Subcutaneous abdominal adipose tissue (tissue), 5 donors: ENCODE results near the gene FBXL3.

Source experiments
- H3K27ac ChIP-seq: one replicate; pipeline ENCODE4 v1.7.0; 2013; ENCODE audit warnings: low read depth, mild to moderate bottlenecking, inconsistent platforms, low read length, moderate library complexity
- H3K27me3 ChIP-seq, 5 donors: one replicate each; pipeline ENCODE4 v1.7.0; 2013; ENCODE audit warnings: low read length in 5 of 5, inconsistent platforms in 1 of 5; ENCODE audit not compliant: control insufficient read depth in 5 of 5, insufficient read depth in 4 of 5
- H3K36me3 ChIP-seq, 5 donors: one replicate each; pipeline ENCODE4 v1.7.0; 2013; ENCODE audit warnings: low read length in 5 of 5; ENCODE audit not compliant: control insufficient read depth in 5 of 5, insufficient read depth in 5 of 5
- H3K4me1 ChIP-seq, 5 donors: one replicate each; pipeline ENCODE4 v1.7.0; 2013; ENCODE audit warnings: low read length in 5 of 5, mild to moderate bottlenecking in 3 of 5, moderate library complexity in 1 of 5; ENCODE audit not compliant: control insufficient read depth in 5 of 5, insufficient read depth in 5 of 5
- H3K4me3 ChIP-seq, 5 donors: one replicate each; pipeline ENCODE4 v1.7.0; 2013; ENCODE audit warnings: low read length in 5 of 5, low read depth in 1 of 5
- H3K9ac ChIP-seq, 5 donors: one replicate each; pipeline ENCODE4 v1.7.0; 2013; ENCODE audit warnings: low read length in 5 of 5, mild to moderate bottlenecking in 4 of 5, moderate library complexity in 3 of 5
- H3K9me3 ChIP-seq, 5 donors: one replicate each; pipeline ENCODE4 v1.7.0; 2013; ENCODE audit warnings: low read length in 5 of 5; ENCODE audit not compliant: control insufficient read depth in 5 of 5
- donor health status: healthy.
- donor health status: healthy.
- donor health status: healthy.
- donor health status: healthy.
- donor health status: healthy.

FBXL3 gene

GRCh38 chr13:77048681-77049080 lies 21.7 kb upstream of the FBXL3 start:
- Histone ChIP-seq H3K4me3 (no peak overlapping the region), H3K36me3 (peaks cover 31 to 83% (median 55%) of the 10 kb centered on the region in 5 donors), H3K9me3 (no peaks in the 10 kb centered on the region), H3K4me1 (peaks cover 0 to 10% (median 5%) of the 10 kb centered on the region in 5 donors), H3K27ac (peak overlapping the region; percentile 7), H3K9ac (no peak overlapping the region), H3K27me3 (no peaks in the 10 kb centered on the region)

GRCh38 chr13:77047649-77048343 lies 20.8 kb upstream of the FBXL3 start:
- H3K9ac ChIP-seq: no peak overlapping the region
- peaks cover 24 to 78% (median 51%) of the 10 kb centered on the region in 5 donors for H3K36me3 ChIP-seq
- no peak overlapping the region for H3K27ac ChIP-seq
- peaks cover 0 to 10% (median 5%) of the 10 kb centered on the region in 5 donors for H3K4me1 ChIP-seq
- H3K9me3 ChIP-seq: no peaks in the 10 kb centered on the region
- H3K4me3 ChIP-seq: no peak overlapping the region
- H3K27me3 ChIP-seq: no peaks in the 10 kb centered on the region

- no peaks in the 10 kb centered on the region for H3K27me3 ChIP-seq
- H3K9ac ChIP-seq: no peak overlapping the region
- no peaks in the 10 kb centered on the region for H3K9me3 ChIP-seq
- peaks cover 10 to 32% (median 22%) of the 10 kb centered on the region in 5 donors for H3K36me3 ChIP-seq
- H3K4me1 ChIP-seq: no peaks in the 10 kb centered on the region
- no peak overlapping the region for H3K4me3 ChIP-seq
- H3K27ac ChIP-seq: no peak overlapping the region
These were observed 15.7 kb upstream of the FBXL3 start for GRCh38 chr13:77042566-77043177.

GRCh38 chr13:77040835-77041234 lies 13.9 kb upstream of the FBXL3 start:
- H3K36me3 ChIP-seq: peaks cover 8 to 19% (median 11%) of the 10 kb centered on the region in 5 donors
- H3K4me1 ChIP-seq: no peaks in the 10 kb centered on the region
- H3K4me3 ChIP-seq: no peak overlapping the region
- H3K27ac ChIP-seq: no peak overlapping the region
- no peaks in the 10 kb centered on the region for H3K27me3 ChIP-seq
- no peaks in the 10 kb centered on the region for H3K9me3 ChIP-seq
- no peak overlapping the region for H3K9ac ChIP-seq

GRCh38 chr13:77040076-77040475 lies 13.1 kb upstream of the FBXL3 start:
- Histone ChIP-seq H3K27ac (no peak overlapping the region), H3K4me3 (no peak overlapping the region), H3K9me3 (no peaks in the 10 kb centered on the region), H3K36me3 (peaks cover 6 to 16% (median 8%) of the 10 kb centered on the region in 5 donors), H3K27me3 (no peaks in the 10 kb centered on the region), H3K4me1 (no peaks in the 10 kb centered on the region), H3K9ac (no peak overlapping the region)

- H3K4me3 ChIP-seq: no peak overlapping the region
- H3K27ac ChIP-seq: no peak overlapping the region
- no peaks in the 10 kb centered on the region for H3K9me3 ChIP-seq
These were observed 12.0 kb upstream of the FBXL3 start for GRCh38 chr13:77038907-77039480.

GRCh38 chr13:77036279-77036678 lies 9.3 kb upstream of the FBXL3 start:
- no peak overlapping the region for H3K9ac ChIP-seq
- no peak overlapping the region for H3K27ac ChIP-seq
- no peak overlapping the region for H3K4me3 ChIP-seq
- no peaks in the 10 kb centered on the region for H3K27me3 ChIP-seq
- H3K36me3 ChIP-seq: no peaks in the 10 kb centered on the region
- peaks cover 0 to 2% (median 0%) of the 10 kb centered on the region in 5 donors for H3K4me1 ChIP-seq
- H3K9me3 ChIP-seq: no peaks in the 10 kb centered on the region

More at GRCh38 chr13:77038907-77039480, 12.0 kb upstream of the FBXL3 start:
- Histone ChIP-seq H3K9ac (no peak overlapping the region), H3K4me1 (no peaks in the 10 kb centered on the region), H3K27me3 (no peaks in the 10 kb centered on the region), H3K36me3 (peaks cover 0 to 6% (median 3%) of the 10 kb centered on the region in 5 donors)

- H3K27ac ChIP-seq: no peak overlapping the region
- no peak overlapping the region for H3K4me3 ChIP-seq
- no peaks in the 10 kb centered on the region for H3K9me3 ChIP-seq
- no peaks in the 10 kb centered on the region for H3K36me3 ChIP-seq
- H3K4me1 ChIP-seq: peaks cover 0 to 2% (median 0%) of the 10 kb centered on the region in 5 donors
- no peak overlapping the region for H3K9ac ChIP-seq
- no peaks in the 10 kb centered on the region for H3K27me3 ChIP-seq
These were observed 7.9 kb upstream of the FBXL3 start for GRCh38 chr13:77034881-77035280.

- Histone ChIP-seq H3K27ac (no peak overlapping the region), H3K4me3 (no peak overlapping the region), H3K9ac (no peak overlapping the region), H3K4me1 (peaks cover 0 to 2% (median 0%) of the 10 kb centered on the region in 5 donors), H3K36me3 (no peaks in the 10 kb centered on the region), H3K9me3 (no peaks in the 10 kb centered on the region), H3K27me3 (no peaks in the 10 kb centered on the region)
These were observed 6.9 kb upstream of the FBXL3 start for GRCh38 chr13:77033717-77034302.
